ENCODE results near the gene LRRC70.
"Not testable (repeated sequence)": the region's sequence is repeated elsewhere in the genome, so short reads cannot be mapped to it uniquely, and the experiment has no call there.

The LRRC70 gene, protein sequence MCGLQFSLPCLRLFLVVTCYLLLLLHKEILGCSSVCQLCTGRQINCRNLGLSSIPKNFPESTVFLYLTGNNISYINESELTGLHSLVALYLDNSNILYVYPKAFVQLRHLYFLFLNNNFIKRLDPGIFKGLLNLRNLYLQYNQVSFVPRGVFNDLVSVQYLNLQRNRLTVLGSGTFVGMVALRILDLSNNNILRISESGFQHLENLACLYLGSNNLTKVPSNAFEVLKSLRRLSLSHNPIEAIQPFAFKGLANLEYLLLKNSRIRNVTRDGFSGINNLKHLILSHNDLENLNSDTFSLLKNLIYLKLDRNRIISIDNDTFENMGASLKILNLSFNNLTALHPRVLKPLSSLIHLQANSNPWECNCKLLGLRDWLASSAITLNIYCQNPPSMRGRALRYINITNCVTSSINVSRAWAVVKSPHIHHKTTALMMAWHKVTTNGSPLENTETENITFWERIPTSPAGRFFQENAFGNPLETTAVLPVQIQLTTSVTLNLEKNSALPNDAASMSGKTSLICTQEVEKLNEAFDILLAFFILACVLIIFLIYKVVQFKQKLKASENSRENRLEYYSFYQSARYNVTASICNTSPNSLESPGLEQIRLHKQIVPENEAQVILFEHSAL

DNA sequence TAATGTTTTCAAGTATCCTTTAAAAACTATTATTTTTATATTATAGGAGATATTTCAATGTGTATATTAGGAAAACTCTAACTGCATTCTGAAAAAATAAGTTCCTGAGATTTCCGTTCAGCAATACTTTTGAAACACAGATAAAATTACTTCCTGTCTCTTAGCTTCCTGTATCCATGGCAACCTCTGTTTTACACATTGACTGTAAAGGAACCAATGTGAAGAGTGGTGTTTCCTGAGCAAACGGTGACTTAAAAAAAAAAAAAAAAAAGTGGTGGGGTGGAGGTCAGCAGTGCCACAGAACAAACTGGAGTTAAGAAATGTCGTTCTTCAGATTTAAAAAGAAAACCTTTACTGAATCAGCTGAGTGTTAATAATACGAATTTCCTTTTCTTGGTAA is at the start of gene LRRC70:
Gene LRRC70, plus strand, starts transcription at position 280 of the 400 bp plus-strand sequence. CDS start 620 bp downstream, outside the sequence.
- DNase-seq = no peak

DNA sequence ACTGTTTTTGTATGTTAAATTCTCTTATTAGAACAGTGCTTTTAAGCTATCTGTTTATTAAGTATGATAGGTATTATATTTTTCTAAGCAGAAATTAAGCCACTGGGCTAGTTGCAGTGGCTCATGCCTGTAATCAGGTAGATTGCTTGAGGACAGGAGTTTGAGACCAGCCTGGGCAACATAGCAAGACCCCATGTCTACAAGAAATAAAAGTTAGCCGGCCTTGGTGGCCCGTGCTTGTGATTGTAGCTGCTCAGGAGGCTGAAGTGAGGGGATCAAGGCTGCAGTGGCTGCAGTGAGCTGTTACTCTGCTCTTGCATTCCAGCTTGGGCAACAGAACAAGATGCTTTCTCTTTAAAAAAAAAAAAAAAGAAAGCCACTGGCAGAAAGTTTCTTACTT is 45.0 kb upstream of the LRRC70 start:
- DNase-seq = no peak

DNA sequence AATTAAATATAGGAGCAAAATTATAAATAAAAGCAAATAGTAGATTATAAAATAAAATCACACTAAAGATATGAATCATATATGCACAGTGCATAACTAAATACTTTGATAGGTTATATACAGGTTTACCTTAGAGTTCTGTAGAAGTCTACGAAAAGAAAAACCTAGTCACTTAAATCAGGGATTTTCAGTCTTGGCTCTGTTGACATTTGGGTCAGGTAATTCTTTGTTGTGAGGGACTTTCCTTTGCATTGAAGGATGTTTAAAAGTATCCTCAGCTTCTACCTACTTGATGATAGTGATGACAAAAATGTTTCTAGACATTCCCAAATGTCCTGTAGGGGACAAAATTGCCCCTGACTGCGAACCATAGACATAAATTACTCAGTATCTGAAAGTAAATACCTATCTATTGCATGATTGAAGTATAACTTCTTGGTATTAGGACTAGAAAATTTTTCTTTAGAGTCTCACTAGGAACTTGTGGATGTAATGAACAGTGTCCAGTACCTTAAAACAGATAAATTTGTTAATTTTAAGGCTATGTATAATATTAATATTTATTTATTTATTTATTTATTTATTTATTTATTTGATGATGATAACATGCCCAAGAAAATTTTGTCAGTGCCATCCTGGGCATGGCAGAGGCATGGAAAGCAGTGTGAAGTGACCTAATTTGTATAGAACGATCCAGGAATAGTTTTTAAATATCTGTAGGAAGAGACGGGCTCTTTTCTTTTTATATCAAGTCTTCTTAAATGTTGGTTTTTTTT is 44.0 kb upstream of the LRRC70 start:
- no peak for DNase-seq

DNA sequence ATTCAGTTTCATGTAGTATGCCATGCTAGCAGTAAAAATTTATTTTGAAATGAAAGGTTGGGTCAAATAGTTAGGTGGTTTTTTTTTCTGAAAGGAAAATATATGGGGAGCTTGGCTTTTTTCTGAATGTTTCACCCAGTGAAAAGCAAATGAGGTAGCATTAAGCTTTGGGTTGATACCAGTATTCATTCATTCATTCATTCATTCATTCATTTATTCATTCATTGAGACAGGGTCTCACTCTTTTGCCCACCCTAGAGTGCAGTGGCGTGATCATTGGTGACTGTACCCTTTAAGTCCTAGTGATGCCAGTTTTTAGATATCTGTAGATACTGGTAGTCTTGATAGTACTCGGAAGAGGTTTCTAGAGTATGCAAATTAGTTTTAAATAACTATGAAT is 42.4 kb upstream of the LRRC70 start:
- no peak for DNase-seq

- DNase-seq = no peak
Observed at GRCh38 chr5:62536783-62537182, 41.8 kb upstream of the LRRC70 start.

- DNase-seq = no peak
Observed at GRCh38 chr5:62538017-62538942, 40.3 kb upstream of the LRRC70 start.

- no peak for DNase-seq
Observed at GRCh38 chr5:62542720-62543119, 35.9 kb upstream of the LRRC70 start.

GRCh38 chr5:62547945-62548630 is 30.5 kb upstream of the LRRC70 start:
- DNase-seq = no peak

- no peak for DNase-seq
Observed at GRCh38 chr5:62550103-62550502, 28.5 kb upstream of the LRRC70 start.

DNA sequence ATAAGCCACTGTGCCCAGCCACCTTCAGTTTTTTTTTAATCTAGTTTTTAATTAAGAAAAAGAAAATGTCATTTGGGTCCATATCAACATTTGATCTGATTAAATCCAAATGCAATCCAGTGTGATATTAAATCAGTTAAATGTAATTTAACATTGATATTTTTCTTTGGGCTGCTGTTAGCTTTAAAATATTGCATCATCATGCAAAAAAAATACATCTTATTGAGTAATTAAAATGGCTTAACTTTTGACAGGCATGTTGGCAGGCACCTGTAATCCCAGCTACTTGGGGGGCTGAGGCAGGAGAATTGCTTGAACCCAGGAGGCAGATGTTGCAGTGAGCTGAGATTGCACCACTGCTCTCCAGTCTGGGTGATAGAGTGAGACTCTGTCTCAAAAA is 22.7 kb upstream of the LRRC70 start:
- DNase-seq = no peak

GRCh38 chr5:62558941-62559340 is 19.7 kb upstream of the LRRC70 start:
- no peak for DNase-seq

GRCh38 chr5:62560786-62561185 is 17.8 kb upstream of the LRRC70 start:
- DNase-seq = no peak

- no peak for DNase-seq
Observed at GRCh38 chr5:62561896-62562295, 16.7 kb upstream of the LRRC70 start.

DNA sequence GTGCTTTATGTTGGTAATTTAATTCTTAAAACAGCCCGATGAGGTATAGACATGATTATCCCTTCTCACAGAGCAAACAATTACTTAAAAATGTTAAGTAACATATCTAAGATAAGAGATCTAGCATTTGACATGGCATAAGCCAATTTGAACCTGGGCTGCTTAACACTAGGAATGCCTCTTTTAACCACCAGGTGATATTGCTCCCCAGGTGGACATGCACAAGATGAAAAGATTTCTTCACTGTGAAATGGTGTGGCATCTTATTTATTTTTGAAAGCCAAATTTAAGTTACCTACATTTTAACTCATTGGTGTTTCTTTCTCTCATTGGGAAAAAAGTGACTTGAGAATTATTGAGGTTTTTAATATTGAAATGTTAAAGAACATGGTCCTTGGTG is 15.8 kb upstream of the LRRC70 start:
- no peak for DNase-seq

DNA sequence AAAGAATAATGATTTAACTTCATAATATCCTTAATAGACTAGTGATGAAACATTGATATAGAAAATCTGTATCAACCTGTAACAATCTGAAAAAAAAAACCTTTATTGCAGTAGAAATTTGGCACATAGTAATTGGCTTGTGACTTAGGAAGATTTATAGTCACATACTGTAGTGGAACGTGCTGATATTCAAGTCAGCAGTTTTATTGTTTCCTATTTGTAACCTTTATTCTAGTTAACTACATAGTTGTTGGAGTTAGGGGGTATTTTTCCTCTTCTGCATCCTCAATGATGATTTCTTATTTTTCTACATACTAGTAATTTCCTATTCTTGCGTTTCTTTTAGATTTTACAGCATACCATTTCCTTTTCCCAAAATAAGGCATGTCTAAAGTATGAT is 14.5 kb upstream of the LRRC70 start:
- DNase-seq = no peak

GRCh38 chr5:62565740-62566139 is 12.9 kb upstream of the LRRC70 start:
- DNase-seq = not testable (repeated sequence)

DNA sequence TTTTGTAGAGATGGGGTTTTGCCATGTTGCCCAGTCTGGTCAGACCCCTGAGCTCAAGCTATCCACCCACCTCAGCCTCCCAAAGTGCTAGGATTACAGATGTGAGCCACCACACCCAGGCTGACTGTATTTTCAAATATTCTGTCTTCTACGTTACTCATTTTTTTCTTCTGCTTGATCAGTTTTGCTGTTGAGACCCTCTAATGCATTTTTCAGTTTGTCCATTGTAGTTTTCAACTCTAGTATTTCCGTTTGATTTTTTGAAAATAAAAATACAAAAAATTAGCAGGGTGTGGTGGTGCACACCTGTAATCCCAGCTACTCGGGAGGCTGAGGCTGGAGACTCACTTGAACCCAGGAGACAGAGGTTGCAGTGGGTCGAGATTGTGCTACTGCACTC is 10.5 kb upstream of the LRRC70 start:
- DNase-seq = no peak

DNA sequence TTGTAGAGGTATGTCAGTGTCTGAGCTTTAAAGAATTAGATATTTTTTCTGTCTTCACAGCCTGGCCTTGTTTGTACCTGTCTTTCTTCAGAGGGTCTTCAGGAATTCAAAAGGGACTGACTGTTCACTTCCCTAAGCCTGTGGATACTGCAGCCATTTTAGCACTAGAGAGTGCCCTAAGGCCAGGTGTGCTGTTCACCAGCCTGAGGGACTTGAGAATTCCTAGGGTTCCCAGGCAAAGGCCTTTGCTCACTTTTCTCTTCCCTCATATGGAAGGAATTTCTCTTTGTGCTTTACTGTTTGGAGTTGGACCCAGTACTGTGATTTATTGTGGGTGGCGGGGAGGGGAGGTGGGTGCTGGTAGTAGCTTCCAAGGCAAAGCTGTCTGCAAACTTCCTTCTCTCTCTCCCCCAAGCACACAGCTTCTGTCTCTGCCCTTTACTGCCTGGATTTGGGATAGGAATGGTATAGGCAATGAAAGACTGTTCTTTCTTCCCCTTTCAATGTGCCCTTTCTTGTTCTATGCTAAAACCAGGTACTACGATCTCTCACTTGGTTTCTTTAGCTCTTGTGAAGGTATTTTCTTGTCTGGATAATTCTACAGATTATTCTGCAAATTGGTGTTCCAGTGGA is 9.7 kb upstream of the LRRC70 start:
- DNase-seq = no peak

DNA sequence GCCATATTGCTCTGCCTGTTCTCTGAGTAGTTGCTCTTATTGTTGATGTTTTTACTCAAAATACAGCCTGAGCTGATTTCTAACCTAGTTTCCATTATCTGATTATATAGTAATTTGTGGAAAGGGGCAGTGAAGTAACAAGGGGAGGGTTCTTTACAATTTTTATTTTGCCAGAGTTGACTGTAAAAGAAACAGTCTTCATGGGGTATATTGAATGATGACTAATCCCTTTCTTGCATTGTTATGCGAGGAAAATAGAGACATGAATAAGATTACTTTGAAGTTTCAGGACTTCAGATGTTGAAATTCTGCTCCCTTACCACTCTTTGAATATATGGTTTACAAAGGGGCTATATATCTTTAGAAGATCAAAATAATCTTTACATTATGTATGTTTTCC is 9.1 kb upstream of the LRRC70 start:
- no peak for DNase-seq

DNA sequence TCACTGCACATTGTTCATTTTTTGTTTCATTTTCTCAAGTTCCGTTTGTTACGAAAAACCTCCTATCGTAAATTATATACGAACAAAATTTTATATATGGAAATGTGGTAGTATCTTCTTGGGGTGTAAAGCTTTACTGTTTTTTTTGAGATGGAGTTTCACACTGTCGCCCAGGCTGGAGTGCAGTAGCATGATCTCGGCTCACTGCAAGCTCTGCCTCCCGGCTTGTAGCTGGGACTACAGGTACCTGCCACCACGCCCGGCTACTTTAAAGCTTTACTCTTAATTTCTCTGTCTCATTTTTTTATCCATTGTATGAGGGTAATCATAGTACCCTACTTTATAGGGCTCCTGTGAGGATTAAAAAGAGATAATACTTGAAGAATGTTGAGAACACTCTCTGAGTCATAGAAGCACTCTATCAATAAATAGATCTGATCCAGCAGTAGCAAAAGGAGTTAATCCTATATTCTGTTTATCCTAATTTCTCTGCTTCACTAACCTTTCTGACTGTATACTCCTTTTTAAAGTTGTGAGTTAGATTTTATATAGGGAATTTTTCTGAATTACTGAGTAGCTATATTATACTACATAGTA is 5.6 kb upstream of the LRRC70 start:
- DNase-seq = no peak

- no peak for DNase-seq
Observed at GRCh38 chr5:62574599-62574998, 4.0 kb upstream of the LRRC70 start.

Data from NCI-H510A (cell line).